ENCODE data around the gene ZNF710.
A peak's percentile ranks its signal among the peaks of the same experiment; 100 is the strongest.
"Not testable (repeated sequence)": the region's sequence is repeated elsewhere in the genome, so short reads cannot be mapped to it uniquely, and the experiment has no call there.

Gene ZNF710, protein sequence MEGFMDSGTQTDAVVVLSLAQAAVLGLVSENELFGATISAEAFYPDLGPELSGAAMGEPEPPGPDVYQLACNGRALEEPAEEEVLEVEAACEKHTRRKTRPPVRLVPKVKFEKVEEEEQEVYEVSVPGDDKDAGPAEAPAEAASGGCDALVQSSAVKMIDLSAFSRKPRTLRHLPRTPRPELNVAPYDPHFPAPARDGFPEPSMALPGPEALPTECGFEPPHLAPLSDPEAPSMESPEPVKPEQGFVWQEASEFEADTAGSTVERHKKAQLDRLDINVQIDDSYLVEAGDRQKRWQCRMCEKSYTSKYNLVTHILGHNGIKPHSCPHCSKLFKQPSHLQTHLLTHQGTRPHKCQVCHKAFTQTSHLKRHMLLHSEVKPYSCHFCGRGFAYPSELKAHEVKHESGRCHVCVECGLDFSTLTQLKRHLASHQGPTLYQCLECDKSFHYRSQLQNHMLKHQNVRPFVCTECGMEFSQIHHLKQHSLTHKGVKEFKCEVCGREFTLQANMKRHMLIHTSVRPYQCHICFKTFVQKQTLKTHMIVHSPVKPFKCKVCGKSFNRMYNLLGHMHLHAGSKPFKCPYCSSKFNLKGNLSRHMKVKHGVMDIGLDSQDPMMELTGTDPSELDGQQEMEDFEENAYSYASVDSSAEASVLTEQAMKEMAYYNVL

DNA sequence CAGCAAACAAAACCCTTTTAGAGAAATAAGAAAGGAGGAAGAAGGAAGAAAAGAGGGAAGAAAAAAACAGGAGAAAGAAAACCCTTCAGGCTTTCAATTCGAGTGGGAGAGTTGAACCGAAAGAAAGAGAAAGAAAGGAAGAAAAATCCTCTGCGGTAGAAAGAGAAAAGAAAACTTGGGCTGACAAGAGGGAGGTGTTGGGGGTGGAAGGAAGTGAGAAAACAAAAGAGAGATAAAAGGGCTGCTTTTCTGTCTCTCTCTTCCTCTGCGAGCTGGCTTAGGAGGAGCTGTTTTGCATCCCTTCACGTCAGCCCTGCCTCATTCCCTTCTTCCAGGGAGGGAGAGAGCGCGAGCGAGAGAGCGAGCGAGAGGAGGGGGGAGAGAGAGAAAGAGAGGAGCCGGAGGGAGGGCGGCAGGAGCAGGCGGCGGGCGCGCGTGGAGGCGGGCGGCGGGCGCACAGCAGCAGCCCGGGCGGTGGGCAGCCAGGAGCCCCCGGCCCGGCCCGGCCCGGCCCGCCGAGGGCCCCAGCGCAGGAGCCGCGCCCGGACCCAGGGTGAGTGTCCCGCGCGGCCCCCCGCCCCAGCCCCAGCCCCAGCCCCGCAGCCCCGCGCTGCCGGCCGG lies at the start of gene ZNF710:
Gene ZNF710 (plus strand): TSS at position 263 of the 621 bp plus-strand sequence. CDS start 65,814 bp downstream, outside the sequence.
- DNase-seq, result peak in 1 of 2 donors; percentile 42

DNA sequence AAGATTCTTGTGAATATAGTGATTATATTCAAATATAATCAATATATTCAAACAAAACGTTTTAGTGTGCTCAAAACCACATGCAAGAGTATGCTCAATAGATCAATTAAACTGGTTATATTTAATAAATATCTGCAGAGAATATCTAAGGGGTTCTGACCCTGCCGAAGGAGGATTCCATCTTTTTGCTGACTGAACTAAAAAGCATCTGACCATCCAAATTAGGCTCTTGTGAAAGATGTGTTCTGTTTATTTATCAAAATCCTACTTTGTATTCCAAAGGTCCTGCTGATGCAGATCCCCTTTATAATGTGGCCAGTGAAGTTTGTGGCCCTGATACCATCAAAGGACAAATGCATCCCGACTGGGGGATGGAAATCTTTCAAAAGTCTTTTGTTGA lies 46.6 kb upstream of the ZNF710 start:
- no peak for DNase-seq

DNA sequence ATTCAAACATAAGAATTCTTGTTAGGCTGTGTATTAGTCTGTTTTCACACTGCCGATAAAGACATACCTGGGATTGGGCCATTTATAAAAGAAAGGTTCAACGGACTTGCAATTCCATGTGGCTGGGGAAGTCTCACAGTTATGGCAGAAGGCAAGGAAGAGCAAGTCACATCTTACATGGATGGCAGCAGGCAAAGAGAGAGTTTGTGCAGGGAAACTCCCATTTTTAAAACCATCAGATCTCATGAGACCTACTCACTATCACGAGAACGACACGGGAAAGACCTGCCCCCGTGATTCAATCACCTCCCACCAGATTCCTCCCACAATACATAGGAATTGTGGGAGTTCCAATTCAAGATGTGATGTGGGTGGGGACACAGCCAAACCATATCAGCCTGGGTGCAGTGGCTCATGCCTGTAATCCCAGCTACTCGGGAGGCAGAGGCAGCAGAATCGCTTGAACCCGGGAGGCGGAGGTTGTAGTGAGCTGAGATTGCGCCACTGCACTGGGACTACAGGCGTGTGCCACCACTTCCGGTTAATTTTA lies 45.6 kb upstream of the ZNF710 start:
- not testable (repeated sequence) for DNase-seq

DNA sequence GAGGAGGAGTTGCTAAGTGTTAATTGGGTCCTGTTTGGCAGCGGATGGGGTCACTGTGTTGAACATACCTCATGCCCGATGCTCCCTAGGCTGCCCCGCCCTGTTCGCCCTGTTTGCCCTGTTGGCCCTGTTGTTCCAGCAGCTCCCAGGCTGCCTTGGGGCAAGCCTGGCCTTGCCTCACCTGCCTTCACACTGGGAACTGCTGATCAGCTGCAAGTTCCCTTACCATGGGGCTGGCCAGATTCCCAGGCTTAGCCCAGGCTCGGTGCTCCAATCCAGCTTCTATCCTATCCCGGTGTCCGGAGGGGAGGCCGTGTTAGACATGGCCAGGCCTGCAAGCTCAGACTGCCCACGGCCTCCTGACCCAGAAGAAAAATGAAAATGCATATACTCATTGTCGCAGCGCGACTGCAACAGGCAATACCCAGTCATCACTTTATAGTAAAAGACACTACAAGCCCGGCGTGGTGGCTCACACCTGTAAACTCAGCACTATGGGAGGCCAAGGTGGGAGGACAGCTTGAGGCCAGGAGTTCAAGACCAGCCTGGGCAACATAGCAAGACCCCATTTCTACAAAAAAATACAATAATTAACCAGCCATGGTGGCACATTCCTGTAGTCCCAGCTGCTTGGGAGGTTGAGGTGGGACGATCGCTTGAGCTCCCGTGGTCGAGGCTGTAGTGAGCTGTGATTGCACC lies 42.9 kb upstream of the ZNF710 start:
- no peak for DNase-seq

DNA sequence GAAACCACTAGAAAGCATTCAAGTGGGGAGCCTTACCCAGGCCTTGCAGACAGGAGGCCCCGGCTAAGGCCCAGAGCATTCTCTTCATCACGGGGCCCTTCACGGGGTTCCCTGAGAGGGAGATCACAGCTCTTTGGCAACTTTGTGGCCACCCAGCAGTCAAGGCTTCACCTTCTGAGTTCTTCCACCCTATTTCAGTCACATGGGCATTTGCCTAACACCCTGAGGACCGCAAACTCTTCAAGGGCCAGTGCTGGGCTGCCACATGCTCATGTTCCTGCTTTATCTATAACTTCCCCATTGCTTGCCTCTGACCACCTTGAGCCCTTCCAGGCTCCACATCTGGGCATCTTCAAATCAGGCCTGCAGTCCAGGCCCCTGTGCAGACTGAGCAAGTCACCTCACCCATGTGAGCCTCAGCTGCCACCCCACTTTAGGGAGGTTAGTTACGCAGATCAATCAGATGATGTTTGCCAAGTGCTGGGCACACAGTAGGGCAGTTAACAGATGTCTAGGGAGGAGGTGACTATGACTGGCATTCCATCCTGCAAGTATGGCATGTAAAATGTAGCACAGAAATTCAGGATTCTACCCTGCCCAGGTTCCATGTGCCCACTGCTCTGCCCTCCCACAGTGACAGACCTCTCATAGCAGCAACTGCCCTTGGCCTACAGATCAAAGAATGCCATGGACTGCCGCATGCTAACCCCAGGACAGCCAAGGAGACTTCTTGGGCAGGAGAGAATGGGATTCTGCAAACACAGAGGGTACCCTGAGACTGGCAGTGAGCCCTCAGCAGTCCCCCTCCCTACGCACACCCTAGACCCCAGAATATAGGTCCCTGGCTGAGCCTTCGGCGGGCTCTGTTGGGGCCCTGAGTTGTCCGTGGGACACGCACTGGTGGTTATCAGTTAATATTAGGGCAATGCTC lies 37.6 kb upstream of the ZNF710 start:
- peak in 1 of 2 donors; percentile 52 for DNase-seq

DNA sequence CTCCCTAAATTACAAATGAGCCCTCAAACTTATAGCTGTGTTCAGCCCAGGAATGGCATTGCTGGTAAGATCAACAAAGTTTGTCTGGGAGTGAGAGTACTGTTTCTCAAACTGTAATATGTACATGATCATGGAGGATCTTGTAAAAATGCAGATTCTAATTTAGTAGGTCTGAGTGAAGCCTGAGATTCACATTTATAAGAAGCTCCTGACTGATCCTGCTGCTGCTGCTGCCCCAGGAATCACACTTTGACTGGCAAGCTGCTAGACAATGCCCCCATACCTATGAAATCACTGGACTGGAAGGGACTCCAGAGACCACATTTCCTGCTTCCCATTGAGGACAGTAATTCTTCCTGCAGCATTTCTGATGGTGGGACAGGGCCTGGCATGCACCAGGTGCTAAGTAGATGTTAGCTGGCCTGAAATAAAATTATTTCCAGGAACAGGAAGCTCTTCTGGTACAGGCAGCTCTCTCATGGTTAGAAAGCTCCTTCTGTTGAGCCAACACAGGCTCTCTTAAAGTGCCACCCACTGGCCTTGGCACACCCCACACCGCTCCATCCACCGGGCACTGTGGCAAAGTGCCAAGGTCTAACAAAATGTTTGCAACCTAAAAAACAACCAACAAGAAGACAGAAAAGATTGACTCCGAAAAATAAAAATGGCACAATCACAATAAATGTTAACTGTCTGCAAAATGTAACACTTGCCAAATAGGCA lies 36.7 kb upstream of the ZNF710 start:
- no peak for DNase-seq

DNA sequence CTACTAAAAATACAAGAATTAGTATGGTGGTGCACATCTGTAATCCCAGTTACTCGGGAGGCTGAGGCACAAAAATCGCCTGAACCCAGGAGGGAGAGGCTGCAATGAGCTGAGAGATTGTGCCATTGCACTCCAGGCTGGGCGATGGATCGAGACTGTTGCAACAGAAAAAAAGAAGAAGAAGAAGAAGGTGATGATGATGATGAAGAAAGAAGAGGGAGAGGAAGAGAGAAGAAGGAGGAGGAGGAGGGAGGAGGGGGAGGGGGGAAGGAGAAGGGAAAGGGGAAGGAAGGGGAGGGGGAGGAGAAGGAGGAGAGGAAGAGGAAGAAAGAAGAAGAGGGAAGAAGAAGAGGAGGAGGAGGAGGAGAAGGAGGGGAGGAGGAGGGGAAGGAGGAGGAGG lies 33.2 kb upstream of the ZNF710 start:
- no peak for DNase-seq

DNA sequence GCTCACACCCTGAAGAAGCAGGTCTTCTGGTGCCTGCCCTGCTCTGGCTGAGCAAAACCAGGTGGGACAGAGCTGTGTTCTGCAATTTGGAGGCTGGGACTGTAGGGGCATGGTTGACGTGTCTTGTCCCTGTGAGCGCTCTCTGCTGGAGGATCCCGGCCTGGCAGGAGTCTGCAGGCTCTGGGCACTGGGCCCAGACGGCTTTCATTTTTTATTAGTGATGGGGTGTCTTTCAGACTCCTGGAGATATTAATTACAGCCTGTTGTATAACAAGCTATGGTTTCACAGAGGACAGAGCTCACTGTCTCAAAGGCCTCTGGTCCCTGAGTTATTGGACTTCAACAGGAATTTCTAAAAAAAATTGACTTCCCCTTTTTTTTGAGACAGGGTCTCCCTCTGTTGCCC lies 29.5 kb upstream of the ZNF710 start:
- DNase-seq, result peak; percentile 28 to 39

DNA sequence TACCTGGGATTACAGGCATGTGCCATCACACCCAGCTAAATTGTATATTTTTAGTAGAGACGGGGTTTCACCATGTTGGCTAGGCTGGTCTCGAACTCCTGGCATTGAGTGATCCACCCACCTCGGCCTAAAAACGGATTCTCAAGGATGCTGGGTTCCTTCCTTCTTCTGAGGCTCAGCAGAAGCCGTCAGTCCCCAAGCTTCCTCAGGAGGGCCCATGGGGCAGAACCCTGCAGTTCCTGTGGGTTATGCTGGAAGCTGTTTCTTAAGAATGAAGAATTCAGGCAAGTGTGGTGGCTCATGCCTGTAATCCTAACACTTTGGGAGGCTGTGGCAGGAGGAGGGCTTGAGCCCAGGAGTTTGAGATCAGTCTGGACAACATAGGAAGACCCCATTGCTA lies 29.0 kb upstream of the ZNF710 start:
- no peak for DNase-seq

DNA sequence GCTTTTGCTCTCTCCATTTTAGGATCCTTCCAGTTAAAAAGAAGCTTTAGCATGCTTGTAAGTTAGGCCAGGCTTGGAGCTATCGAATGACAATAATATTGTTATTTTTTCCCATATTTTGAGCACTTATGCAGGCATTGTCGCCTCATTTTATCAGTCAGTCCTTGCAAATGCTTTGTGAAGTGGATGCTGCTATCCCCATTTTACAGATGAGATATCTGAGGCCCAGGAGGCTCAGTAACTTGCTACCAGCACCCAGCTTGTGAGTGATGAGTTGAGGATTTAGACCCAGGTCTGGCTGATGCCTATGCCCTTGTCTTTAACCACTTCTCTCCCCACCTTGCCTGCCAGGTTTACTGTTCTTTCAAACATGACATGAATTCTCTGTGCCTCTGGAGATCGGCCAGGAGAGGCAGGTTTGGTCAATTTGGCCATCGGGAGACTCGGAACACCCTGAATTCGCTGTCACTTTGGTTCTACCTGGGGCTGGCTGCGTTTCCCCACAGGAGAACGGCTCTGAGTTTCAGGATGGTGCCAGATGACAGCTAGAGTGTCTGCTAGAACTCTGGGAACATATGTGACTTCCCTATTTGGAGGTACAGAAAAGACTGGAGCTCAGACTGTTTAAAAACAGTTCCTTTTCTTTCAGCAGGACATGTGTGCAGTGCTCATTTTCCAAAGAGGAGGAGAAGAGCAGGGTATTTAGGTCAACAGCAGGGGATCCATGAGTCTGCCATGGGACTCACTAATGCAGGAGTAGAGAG lies 25.5 kb upstream of the ZNF710 start:
- DNase-seq, result no peak

DNA sequence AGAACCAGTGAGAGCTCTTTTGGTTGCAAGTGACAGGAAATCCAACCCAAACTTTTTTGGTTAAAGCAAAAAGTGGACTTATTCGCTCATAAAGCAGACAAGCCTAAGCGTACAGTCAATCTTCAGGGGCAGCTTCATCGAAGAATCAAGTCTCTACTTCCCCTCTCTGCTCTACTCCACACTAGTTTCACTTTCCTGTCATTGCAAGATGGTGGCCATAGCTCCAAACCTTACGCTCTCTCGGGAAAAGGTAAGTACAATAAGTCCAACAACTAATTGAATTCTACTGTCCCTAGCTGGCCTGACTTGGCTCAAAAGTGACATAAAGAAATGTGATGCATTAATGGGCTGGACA lies 24.9 kb upstream of the ZNF710 start:
- no peak for DNase-seq

DNA sequence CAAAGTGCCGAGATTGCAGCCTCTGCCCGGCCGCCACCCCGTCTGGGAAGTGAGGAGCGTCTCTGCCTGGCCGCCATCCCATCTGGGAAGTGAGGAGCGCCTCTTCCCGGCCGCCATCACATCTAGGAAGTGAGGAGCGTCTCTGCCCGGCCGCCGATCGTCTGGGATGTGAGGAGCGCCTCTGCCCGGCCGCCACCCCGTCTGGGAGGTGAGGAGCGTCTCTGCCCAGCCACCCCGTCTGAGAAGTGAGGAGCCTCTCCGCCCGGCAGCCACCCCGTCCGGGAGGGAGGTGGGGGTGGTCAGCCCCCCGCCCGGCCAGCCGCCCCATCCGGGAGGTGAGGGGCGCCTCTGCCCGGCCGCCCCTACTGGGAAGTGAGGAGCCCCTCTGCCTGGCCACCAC lies 23.3 kb upstream of the ZNF710 start:
- not testable (repeated sequence) for DNase-seq

DNA sequence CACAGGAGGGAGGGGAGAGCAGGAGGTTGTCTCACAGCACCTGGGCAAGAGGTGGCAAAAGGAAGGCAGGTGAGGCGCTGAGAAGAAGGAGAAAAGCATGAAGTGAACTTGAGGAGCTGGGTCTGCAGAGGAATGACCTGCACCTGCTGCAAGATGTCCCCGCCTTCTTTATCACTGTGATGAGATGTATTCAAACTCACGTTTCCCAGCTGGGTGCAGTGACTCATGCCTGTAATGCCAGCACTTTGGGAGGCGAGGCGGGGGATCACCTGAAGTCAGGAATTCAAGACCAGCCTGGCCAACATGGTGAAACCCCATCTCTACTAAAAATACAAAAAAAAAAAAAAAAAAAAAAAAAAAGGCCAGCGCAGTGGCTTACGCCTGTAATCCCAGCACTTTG lies 22.2 kb upstream of the ZNF710 start:
- no peak for DNase-seq

DNA sequence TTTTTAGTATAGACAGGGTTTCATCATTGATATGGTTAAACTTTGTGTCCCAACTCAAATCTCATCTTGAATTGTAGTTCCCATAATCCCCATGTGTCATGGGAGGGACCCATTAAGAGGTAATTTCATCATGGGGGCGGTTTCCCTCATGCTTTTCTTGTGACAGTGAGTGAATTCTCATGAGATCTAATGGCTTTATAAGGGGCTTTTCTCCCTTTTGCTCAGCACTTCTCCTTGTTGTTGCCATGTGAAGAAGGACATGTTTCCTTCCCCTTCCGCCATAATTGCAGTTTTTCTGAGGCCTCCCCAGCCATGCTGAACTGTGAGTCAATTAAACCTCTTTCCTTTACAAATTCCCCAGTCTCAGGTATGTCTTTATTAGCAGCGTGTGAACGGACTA lies 20.2 kb upstream of the ZNF710 start:
- no peak for DNase-seq

DNA sequence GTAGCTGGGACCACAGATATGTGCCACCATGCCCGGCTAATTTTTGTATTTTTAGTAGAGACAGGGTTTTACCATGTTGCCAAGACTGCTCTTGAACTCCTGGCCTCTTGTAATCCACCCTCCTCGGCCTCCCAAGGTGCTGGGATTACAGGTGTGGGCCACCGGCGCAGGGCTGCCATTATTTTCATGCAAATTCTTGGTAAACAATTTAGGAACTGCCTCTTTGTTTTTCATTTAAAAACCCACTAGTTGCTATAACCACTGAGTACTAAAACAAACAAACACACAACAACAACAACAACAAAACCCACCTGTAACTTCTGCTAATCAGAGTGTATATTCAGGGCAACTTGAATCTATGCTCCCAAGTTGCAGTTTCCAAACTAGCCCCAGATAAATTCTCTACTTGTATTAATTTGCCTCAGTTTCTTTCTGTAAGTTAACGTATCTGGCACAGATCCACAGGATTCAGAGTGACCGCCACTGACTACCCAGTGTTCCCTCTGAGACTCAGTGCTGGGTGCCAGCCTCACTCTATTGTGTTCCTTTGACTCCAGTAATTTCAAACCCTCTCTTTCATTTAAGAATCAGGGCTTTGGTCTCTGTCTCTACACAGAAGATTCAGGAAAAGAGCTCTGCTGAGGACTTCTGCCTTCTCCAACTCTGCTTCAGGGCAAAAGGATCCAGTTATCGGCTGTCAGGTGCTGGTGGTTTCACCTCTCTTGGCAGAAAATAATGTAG lies 18.6 kb upstream of the ZNF710 start:
- DNase-seq, result no peak

DNA sequence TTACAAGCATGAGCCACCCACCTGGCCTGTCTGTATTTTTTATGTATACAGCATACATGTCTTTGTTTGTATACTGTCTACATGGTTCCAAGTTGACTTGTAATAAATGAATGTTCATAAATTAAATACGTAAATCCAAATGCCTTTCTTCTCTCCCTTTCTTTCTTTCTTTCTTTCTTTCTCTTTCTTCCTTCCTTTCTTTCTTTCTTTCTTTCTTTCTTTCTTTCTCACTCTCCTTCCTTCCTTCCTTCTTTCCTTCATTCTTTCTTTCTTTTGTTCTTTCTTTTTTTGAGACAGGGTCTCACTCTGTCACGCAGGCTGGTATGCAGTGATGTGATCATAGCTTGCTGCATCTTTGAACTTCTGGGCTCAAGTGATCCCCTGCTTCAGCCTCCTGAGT lies 17.1 kb upstream of the ZNF710 start:
- no peak for DNase-seq

DNA sequence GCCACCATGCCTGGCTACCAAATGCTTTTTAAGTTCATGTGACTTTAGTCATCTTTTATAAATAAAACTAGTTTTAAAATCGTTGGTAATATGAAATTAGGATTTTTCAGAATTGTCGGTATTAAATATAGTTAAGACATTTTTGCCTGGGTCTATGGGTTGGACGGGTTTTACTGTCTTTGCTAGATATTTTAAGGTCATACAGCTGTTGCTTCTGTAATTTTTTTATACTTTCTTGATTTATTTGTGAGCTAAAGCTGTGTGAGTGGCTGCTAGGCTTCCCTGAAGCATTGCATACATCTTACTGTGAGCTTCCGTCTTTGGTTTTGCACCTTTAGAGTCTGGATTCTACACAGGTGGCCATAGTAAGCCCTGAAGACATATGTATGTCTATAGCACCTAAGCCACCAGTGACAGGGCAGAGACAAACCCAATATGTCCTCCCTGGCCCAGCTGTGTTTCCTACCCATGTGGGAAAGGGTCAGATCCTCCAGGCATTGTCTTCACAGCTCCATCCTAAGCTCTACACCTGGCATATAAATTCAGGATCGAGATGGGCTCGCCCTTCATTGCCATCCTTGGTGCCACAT lies 16.6 kb upstream of the ZNF710 start:
- DNase-seq, result no peak

DNA sequence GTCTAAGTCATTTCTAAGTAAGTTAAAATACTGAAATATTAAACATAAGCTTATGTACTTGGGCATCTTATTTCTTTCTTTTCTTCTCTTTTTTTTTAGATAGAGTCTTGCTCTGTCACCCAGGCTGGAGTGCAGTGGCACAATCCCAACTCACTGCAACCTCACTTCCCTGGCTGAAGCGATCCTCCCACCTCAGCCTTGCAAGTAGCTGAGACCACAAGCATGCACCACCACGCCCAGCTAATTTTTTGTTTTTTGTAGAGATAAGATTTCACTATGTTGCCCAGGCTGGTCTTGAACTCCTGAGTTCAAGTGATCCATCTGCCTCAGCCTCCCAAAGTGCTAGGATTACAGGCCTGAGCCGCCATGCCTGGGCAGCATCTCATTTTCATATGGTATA lies 16.0 kb upstream of the ZNF710 start:
- no peak for DNase-seq

DNA sequence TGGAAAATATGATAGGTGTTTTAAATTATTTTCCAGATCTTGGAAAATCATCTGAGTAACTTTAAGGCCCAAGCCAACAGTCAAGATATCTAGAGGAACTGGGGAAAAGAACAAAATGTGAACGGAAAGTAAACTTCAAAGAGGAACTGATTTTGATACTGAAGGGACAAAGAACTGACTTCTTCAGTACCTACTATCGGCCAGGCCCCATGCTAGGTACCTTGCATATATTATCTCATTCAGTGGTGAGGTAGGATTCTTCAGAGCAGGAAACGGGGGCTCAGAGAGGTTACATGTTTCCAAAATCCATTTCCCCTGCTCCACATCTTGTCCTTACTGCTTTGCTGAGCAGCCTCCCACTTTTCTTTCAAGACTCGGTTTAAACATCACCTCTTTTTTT lies 9.8 kb upstream of the ZNF710 start:
- DNase-seq, result no peak

Measured in CD4-positive, alpha-beta T cell treated with Interleukin-1 beta for 1 hour (primary cell).